GM13977 (cell line): Measurements from ENCODE around the gene STK38.

Source experiments
- DNase-seq: peaks from one replicate; pipeline ENCODE4 v3.0.0; 2012; ENCODE audit warnings: low spot score
- CTCF ChIP-seq: IDR thresholded peaks from 2 replicates; pipeline ENCODE4 v1.5.1; 2012; ENCODE audit warnings: mild to moderate bottlenecking, control low read depth; ENCODE audit not compliant: insufficient read depth; ENCODE audit errors: extremely low read depth, missing control alignments
- in situ Hi-C: fragments of 300-500 bp; cut with MboI; formaldehyde crosslinking; loops from one replicate; pipeline ENCODE4 v1.12.0; 2022; ENCODE audit warnings: low sequenced_read_pairs, low pct_unique_long_range_greater_than_20kb, mixed read lengths, inconsistent platforms; ENCODE audit not compliant: unreplicated experiment

The STK38 gene

GRCh38 chr6:36555750-36556252, 8.5 kb upstream of the STK38 start:
- no peak for DNase-seq
- in situ Hi-C loops = no loop called here
- TF ChIP-seq CTCF = no peak

- no peak for DNase-seq
- no peak for TF ChIP-seq CTCF
- in situ Hi-C loops = no loop called here
Measured at GRCh38 chr6:36550473-36551000, 3.3 kb upstream of the STK38 start.

- no peak for TF ChIP-seq CTCF
- in situ Hi-C loops = no loop called here
- no peak for DNase-seq
Measured at GRCh38 chr6:36548401-36548743, 1.1 kb upstream of the STK38 start.

- TF ChIP-seq CTCF = no peak
- in situ Hi-C loops = no loop called here
- no peak for DNase-seq
Measured at GRCh38 chr6:36547646-36548400, 544 bp upstream of the STK38 start.

GRCh38 chr6:36546308-36546919, 865 bp downstream of the STK38 start:
- in situ Hi-C loops = no loop called here
- no peak for TF ChIP-seq CTCF
- peak; percentile 40 for DNase-seq

GRCh38 chr6:36545767-36546307, 1.4 kb downstream of the STK38 start:
- DNase-seq = peak; percentile 16
- in situ Hi-C loops = no loop called here
- TF ChIP-seq CTCF = no peak
